ENCODE data around the gene LARP4. TPM values are rescaled to one million over a fixed set of nuclear protein-coding genes. Genes with fewer than 3 reads are reported as not detected.
"Not testable (repeated sequence)": the region's sequence is repeated elsewhere in the genome, so short reads cannot be mapped to it uniquely, and the experiment has no call there.

The LARP4 gene
- total RNA-seq, 1 donor from 2014 or later = 87.3 TPM

- DNase-seq = no peak
These were observed 82.8 kb downstream of the LARP4 start for GRCh38 chr12:50483488-50483887.

DNA sequence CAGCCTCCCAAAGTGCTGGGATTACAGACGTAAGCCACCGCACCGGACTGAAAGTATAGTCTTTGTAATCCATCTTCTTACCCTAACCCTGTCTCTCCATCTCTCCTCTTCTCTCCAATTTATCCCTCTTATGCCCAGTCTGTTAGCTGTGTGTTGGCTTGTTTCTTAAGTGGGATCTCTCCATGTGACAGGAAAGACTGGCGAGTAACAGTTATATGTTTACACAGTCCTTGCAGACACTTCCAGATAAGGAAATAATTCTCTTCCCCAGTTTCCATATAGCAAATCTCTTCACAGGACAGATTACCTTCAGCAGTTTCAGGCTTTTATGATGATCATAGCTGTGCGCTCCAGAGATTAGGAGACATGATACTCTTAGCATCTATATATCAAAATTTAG, 88.1 kb downstream of the LARP4 start:
- no peak for DNase-seq

- not testable (repeated sequence) for DNase-seq
These were observed 97.4 kb downstream of the LARP4 start for GRCh38 chr12:50498119-50498518.

- peak; percentile 98 for DNase-seq
These were observed 104.4 kb downstream of the LARP4 start, which contains the start of gene DIP2B for GRCh38 chr12:50504798-50505674. TSS of gene DIP2B (plus strand) at chr12:50504985. CDS start at chr12:50505141, 156 bp downstream.

- DNase-seq = peak; percentile 60
These were observed 105.2 kb downstream of the LARP4 start for GRCh38 chr12:50505675-50506530.

- no peak for DNase-seq
These were observed 106.2 kb downstream of the LARP4 start for GRCh38 chr12:50506753-50507473.

DNA sequence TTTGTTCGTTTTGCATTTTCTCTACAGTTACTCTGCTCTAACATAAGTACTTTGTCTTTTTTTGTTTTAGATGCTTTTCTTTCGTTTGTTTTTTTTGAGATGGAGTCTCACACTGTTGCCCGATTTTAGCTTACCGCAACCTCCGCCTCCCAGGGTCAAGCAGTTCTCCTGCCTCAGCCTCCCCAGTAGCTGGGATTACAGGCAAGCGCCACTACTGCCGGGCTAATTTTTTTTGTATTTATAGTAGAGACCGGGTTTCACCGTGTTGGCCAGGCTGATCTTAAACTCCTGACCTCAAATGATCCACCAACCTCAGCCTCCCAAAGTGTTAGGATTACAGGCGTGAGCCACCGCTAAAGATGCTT, 106.8 kb downstream of the LARP4 start:
- DNase-seq = no peak

- no peak for DNase-seq
These were observed 107.2 kb downstream of the LARP4 start for GRCh38 chr12:50507930-50508329.

DNA sequence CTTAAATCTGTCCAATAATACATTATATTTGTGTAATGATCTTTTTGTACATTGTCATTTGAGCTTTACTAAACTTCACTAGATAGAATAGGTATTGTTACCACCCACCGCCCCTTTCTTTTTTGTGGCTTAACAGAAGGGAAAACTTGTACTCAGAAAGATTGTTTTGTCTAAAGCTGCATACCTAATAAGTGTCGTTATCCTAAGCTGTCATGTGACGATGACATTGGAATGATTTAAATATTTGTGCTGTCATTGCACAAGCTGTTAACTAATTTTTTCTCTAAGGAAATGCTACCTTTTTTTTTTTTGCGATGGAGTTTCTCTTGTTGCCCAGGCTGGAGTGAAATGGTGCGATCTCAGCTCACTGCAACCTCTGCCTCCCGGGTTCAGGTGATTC, 107.7 kb downstream of the LARP4 start:
- no peak for DNase-seq

DNA sequence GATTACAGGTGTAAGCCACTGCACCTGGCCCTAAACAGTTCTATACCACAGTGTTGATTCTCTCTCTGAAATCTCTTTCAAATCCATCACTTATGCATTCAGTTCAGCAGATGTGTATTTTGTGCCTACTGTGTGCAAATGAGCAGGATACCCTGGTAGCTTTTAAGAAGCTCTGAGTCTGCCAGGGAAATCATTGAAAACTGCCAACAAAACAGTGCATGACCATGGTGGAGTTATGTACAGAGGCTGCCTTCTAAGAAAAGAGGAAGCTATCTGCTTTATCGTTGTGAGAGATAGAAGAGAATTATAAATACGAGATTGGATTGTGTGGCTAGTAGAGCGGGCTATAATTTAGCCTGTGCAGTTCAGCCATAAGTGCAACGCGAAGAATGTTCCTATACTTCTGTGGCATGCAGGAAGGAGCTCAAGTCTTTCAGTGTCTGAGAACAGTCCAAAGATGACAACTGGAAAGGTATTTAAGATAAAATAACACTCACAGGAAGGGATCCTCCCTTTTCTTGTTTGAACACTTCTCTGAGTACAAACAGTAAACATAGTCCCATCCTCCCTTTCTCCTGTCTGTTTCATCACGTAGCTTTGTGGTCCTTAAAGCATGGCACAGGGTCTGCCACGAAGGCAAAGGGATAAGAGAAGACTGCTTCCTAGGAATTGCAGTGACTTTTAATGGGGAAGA, 108.4 kb downstream of the LARP4 start:
- DNase-seq = no peak

GRCh38 chr12:50514526-50515276, 114.0 kb downstream of the LARP4 start:
- no peak for DNase-seq

DNA sequence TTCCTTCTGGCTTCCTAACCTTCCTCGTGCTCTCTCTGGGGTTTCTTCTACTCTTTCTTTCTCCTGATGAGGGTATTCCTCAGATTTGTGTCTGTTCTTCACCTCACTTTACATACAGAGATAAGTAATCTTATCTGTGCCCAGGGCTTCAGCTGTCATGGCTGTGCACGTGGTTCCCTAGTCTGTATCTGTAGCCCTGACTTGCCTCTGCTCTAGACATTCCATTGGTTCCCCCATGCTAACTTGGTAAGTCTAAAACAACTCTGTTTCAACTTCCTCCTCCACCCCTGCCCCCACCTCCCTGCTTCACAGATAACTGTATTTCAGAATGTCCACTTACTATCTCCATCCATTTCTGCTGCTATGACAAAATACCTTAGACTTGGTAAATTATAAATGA, 114.9 kb downstream of the LARP4 start:
- DNase-seq = no peak

DNA sequence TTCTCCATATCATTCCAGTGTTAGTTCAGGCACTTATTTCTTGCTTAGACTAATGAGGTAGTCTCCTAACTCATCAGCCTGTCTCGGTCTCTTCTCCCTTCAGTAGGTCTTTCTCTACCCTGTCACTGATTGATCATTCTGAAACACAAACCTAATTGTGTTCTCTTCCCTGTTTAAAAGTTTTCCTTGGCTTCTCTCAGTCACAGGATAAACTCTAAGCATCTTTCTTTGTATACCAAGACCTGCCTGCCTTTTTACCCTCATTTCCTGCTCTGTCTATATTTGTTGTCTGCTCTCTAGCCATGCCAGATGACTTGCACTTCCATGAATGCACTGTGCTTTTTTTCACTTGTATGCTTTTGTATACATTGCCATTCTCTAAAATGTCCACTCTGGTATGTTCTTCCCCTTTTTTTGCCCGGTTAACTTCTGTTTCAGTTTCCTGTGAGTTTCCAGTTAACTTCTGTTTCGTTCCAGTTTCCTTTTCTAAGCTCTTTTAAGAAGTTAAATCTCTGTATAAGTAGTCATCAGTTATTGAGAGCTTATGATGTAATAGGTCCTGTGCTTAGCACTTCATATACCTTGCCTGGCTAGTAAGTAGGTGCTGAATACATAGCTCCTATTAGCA, 116.8 kb downstream of the LARP4 start:
- peak; percentile 21 for DNase-seq

GRCh38 chr12:50518090-50518489, 117.4 kb downstream of the LARP4 start:
- DNase-seq = no peak

DNA sequence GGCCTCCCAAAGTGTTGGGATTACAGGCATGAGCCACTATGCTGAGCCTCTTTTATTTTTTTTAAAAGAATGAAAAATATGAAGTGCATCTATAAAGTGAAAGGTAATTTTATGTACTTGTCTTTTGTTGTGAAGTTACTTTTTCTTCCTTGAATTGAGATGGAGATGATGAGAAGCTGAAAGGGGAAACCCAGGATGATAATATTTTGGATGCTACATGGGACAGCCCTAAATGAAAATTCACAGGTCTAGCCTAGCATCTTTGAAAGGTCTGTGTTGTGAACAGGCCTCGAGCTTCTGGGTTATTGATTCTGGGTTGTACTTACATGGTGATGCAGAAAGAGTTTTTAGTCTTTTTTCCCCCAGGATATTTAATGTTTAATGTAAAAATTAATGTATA, 118.7 kb downstream of the LARP4 start:
- no peak for DNase-seq

DNA sequence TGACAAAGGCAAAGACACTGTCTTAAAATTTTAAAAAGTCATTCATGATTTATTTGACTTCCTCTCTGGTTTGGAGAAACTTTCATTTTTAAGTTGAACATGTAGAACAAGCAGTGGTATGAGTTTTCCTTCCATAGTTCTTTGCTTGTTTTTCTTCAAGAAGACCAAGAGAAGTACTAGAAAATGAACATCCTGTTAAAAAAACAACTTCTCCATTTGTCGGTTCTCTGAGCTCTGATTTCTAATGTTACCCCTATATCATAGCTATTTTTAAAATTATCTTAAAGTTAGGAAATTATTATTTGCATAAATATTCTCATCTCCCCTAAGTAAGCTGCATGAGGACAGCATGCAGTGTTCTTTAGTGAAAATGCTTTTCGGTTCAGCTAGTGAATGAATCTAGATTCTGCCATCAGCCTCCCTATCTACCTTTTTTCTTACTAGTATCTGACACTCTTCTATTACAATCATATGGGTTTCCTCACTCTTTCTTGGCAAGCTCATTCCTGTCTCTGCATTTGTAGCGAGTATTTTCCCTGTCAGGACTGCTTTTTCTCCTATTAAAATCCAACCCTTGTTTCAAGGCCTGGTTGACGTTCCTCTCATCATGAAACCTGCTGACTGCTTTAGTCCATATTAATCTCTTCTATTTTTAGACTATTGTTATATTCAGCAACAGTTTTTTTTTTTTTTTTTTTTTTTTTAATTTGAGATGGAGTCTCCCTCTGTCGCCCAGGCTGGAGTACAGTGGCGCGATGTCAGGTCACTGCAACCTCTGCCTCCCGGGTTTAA, 119.9 kb downstream of the LARP4 start:
- peak; percentile 51 for DNase-seq

DNA sequence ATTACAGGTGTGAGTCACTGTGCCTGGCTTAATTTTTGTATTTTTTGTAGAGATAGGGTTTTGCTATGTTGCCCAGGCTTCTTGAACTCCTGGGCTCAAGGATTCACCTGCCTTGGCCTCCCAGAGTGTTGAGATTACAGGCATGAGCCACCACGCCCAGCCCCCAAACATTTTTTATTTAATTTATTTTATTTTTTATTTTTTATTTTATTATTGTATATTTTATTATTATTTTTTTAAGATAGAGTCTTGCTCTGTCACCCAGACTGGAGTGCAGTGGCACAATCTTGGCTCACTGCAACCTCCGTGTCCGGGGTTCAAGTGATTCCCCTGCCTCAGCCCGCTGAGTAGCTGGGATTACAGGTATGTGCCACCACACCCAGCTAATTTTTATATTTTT, 121.1 kb downstream of the LARP4 start:
- DNase-seq = not testable (repeated sequence)

GRCh38 chr12:50523772-50524171, 123.1 kb downstream of the LARP4 start:
- DNase-seq = no peak

DNA sequence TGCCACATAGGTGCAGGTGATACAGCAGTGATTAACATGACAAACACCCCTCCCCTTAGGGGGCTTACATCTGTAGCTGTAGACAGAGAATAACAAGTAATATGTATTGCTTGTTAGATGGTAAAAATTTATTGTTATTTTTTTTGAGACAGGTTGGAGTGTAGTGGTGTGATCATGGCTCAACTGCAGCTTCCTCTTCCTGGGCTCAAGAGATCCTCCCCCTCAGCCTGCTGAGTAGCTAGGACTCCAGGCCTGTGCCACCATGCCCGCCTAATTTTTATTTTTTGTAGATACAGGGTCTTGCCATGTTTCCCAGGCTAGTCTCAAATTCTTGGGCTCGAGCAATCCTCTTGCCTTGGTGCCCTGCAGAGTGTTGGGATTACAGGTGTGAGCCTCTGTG, 123.9 kb downstream of the LARP4 start:
- DNase-seq = no peak

DNA sequence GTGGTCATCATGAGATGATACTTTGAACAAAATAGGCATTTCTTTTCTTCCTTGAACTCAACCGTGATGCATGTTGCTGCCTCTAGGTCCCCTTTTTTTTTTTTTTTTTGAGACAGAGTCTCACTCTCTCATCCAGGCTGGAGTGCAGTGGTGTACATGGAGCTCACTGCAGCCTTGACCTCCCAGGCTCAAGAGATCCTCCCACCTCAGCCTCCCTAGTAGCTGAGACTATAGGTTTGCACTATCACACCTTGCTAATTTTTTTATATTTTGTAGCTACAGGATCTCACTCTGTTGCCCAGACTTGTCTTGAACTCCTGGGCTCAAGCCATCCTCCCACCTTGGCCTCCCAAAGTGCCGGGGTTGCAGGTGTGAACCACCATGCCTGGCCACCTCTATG, 124.7 kb downstream of the LARP4 start:
- DNase-seq = no peak
